ENCODE data around the gene CCSER1.
"Not testable (repeated sequence)": the region's sequence is repeated elsewhere in the genome, so short reads cannot be mapped to it uniquely, and the experiment has no call there.

The CCSER1 gene

DNA sequence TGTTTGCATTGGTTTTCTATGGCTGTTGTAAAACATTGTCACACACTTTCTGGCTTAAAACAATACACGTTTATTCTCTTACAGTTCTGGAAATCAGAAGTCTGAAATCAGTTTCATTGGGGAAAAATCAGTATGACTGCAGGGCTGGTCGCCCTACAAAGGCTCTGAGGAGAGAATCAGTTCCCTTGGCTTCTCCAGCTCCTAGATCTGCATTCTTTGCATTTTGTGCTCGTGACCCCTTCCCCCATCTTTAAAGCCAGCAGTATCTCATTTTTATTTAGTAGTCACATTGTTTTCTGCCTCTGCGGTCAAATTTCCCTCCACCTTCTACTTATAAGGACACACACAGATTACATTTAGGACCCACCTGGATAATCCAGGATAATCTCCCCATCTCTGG, 1326.9 kb downstream of the CCSER1 start:
- H3K4ac ChIP-seq (ENCODE audit: low read length) = no peak overlapping the region
- whole genome bisulfite sequencing, 2 donors (ENCODE audit: extremely low coverage in 2 of 2, insufficient read length in 2 of 2, insufficient replicate concordance in 1 of 2) = no CpG with 5 or more reads among the region's 4 CpGs

GRCh38 chr4:91462566-91462965, 1335.4 kb downstream of the CCSER1 start:
- H3K36me3 ChIP-seq (replicated peaks in 1 of 2; ENCODE audit: control insufficient read depth in 2 of 2, insufficient read depth in 2 of 2, low read length in 2 of 2); H3K18ac ChIP-seq (ENCODE audit: low read length); H3K14ac ChIP-seq (ENCODE audit: low read length); H4K8ac ChIP-seq (ENCODE audit: low read depth, low read length); H4K91ac ChIP-seq (ENCODE audit: low read depth, low read length, poor library complexity); H3K27me3 ChIP-seq (ENCODE audit: control insufficient read depth in 3 of 3, insufficient read depth in 3 of 3, low read depth in 1 of 3, low read length in 3 of 3); H2BK12ac ChIP-seq (ENCODE audit: low read length); H2BK120ac ChIP-seq (ENCODE audit: low read depth, low read length); H2AFZ ChIP-seq (ENCODE audit: low read length); H3K4me2 ChIP-seq (ENCODE audit: insufficient read depth, low read length, poor library complexity, severe bottlenecking); H3K4me1 ChIP-seq (ENCODE audit: control insufficient read depth in 2 of 2, insufficient read depth in 1 of 2, low read depth in 1 of 2, low read length in 2 of 2); H2BK5ac ChIP-seq (ENCODE audit: low read length); H3K4me3 ChIP-seq (ENCODE audit: low read length in 2 of 2); H2BK15ac ChIP-seq (ENCODE audit: low read length); H3K79me1 ChIP-seq (ENCODE audit: low read depth, low read length); H2AK5ac ChIP-seq (ENCODE audit: low read depth, low read length); DNase-seq (ENCODE audit: low spot score); H3K23ac ChIP-seq (ENCODE audit: low read depth, low read length, poor library complexity); H3K4ac ChIP-seq (ENCODE audit: low read length); H3K9me3 ChIP-seq (replicated peaks in 1 of 2; ENCODE audit: control insufficient read depth in 2 of 2, insufficient read depth in 1 of 2, low read depth in 1 of 2, low read length in 2 of 2); H3K27ac ChIP-seq (replicated peaks; ENCODE audit: low read length); H3K9ac ChIP-seq (ENCODE audit: low read depth, low read length, poor library complexity): not testable (repeated sequence)
- no CpG with 5 or more reads among the region's 9 CpGs for WGBS, 2 donors (ENCODE audit: extremely low coverage in 2 of 2, insufficient read length in 2 of 2, insufficient replicate concordance in 1 of 2)

More for the DNA sequence above, 1326.9 kb downstream of the CCSER1 start:
- Histone ChIP-seq H4K8ac (ENCODE audit: low read depth, low read length) (no peak overlapping the region), H3K36me3 (replicated peaks in 1 of 2; ENCODE audit: control insufficient read depth in 2 of 2, insufficient read depth in 2 of 2, low read length in 2 of 2) (no peaks in the 10 kb centered on the region), H3K4me1 (ENCODE audit: control insufficient read depth in 2 of 2, insufficient read depth in 1 of 2, low read depth in 1 of 2, low read length in 2 of 2) (no peaks in the 10 kb centered on the region), H2BK5ac (ENCODE audit: low read length) (no peak overlapping the region), H2AK5ac (ENCODE audit: low read depth, low read length) (no peak overlapping the region), H2AFZ (ENCODE audit: low read length) (no peak overlapping the region), H3K4me3 (ENCODE audit: low read length in 2 of 2) (no peak overlapping the region), H2BK120ac (ENCODE audit: low read depth, low read length) (no peak overlapping the region), H2BK15ac (ENCODE audit: low read length) (no peak overlapping the region), H3K27me3 (ENCODE audit: control insufficient read depth in 3 of 3, insufficient read depth in 3 of 3, low read depth in 1 of 3, low read length in 3 of 3) (no peaks in the 10 kb centered on the region), H3K14ac (ENCODE audit: low read length) (no peak overlapping the region), H3K23ac (ENCODE audit: low read depth, low read length, poor library complexity) (no peak overlapping the region), H3K79me1 (ENCODE audit: low read depth, low read length) (no peaks in the 10 kb centered on the region), H3K4me2 (ENCODE audit: insufficient read depth, low read length, poor library complexity, severe bottlenecking) (no peak overlapping the region), H2BK12ac (ENCODE audit: low read length) (no peak overlapping the region), H3K9me3 (replicated peaks in 1 of 2; ENCODE audit: control insufficient read depth in 2 of 2, insufficient read depth in 1 of 2, low read depth in 1 of 2, low read length in 2 of 2) (no peaks in the 10 kb centered on the region), H4K91ac (ENCODE audit: low read depth, low read length, poor library complexity) (no peak overlapping the region), H3K9ac (ENCODE audit: low read depth, low read length, poor library complexity) (no peak overlapping the region), H3K27ac (replicated peaks; ENCODE audit: low read length) (no peak overlapping the region), H3K18ac (ENCODE audit: low read length) (no peak overlapping the region)
- DNase-seq (ENCODE audit: low spot score) = no peak

DNA sequence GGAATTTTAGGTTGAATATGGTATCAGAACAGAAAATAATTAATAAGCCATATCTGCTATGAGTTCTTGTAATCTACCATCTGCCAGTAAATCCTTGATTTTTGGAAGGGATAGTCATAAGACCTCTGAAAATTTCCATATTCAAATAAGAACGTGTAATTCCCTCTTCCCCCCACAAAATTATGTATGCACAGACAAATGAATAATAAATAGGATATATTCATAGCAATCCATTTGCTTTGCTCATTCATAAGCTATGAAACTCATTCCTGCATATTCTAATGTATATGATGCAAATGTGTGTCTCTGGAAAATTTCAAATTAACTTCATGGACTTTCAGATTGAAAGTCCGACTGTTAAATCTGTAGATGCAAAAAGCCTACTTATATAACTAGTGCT, 1343.5 kb downstream of the CCSER1 start:
- no CpG with 5 or more reads among the region's 2 CpGs for WGBS, 2 donors (ENCODE audit: extremely low coverage in 2 of 2, insufficient read length in 2 of 2, insufficient replicate concordance in 1 of 2)
- H3K9ac ChIP-seq (ENCODE audit: low read depth, low read length, poor library complexity) = no peak overlapping the region

DNA sequence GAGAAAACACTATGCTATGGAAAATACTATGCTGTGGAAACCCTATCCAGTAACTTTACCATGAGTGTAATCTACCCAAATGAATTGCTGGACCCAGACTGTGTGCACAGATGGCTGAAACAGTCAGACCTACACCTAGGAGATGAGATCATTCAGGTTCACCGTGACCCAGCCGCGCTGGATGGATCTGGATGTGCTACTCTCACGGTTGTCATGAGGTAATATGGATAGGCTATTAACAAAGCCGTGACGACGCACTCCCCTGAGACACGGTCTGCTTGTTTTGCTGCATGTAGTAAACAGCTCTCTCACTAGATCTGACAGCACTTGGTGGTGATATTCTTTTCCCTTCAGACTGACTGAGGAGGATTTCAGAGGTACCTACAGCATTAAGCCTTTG, 1344.1 kb downstream of the CCSER1 start:
- no peak overlapping the region for H4K91ac ChIP-seq (ENCODE audit: low read depth, low read length, poor library complexity)
- no peaks in the 10 kb centered on the region for H3K79me1 ChIP-seq (ENCODE audit: low read depth, low read length)
- no CpG with 5 or more reads among the region's 8 CpGs for WGBS, 2 donors (ENCODE audit: extremely low coverage in 2 of 2, insufficient read length in 2 of 2, insufficient replicate concordance in 1 of 2)
- H3K9me3 ChIP-seq (replicated peaks in 1 of 2; ENCODE audit: control insufficient read depth in 2 of 2, insufficient read depth in 1 of 2, low read depth in 1 of 2, low read length in 2 of 2) = no peaks in the 10 kb centered on the region
- no peak overlapping the region for H2BK15ac ChIP-seq (ENCODE audit: low read length)
- no peak overlapping the region for H3K4ac ChIP-seq (ENCODE audit: low read length)
- no peak overlapping the region for H3K14ac ChIP-seq (ENCODE audit: low read length)
- H3K23ac ChIP-seq (ENCODE audit: low read depth, low read length, poor library complexity) = no peak overlapping the region
- no peak overlapping the region for H3K4me2 ChIP-seq (ENCODE audit: insufficient read depth, low read length, poor library complexity, severe bottlenecking)
- H3K9ac ChIP-seq (ENCODE audit: low read depth, low read length, poor library complexity) = no peak overlapping the region
- H3K27ac ChIP-seq (replicated peaks; ENCODE audit: low read length) = no peak overlapping the region
- no peaks in the 10 kb centered on the region for H3K27me3 ChIP-seq (ENCODE audit: control insufficient read depth in 3 of 3, insufficient read depth in 3 of 3, low read depth in 1 of 3, low read length in 3 of 3)
- H3K4me1 ChIP-seq (ENCODE audit: control insufficient read depth in 2 of 2, insufficient read depth in 1 of 2, low read depth in 1 of 2, low read length in 2 of 2) = no peaks in the 10 kb centered on the region
- H4K8ac ChIP-seq (ENCODE audit: low read depth, low read length) = no peak overlapping the region
- H2BK5ac ChIP-seq (ENCODE audit: low read length) = no peak overlapping the region
- H2AK5ac ChIP-seq (ENCODE audit: low read depth, low read length) = no peak overlapping the region
- H2BK12ac ChIP-seq (ENCODE audit: low read length) = no peak overlapping the region
- no peak overlapping the region for H3K18ac ChIP-seq (ENCODE audit: low read length)
- no peak overlapping the region for H2AFZ ChIP-seq (ENCODE audit: low read length)
- no peak overlapping the region for H2BK120ac ChIP-seq (ENCODE audit: low read depth, low read length)
- no peak for DNase-seq (ENCODE audit: low spot score)
- H3K36me3 ChIP-seq (replicated peaks in 1 of 2; ENCODE audit: control insufficient read depth in 2 of 2, insufficient read depth in 2 of 2, low read length in 2 of 2) = no peaks in the 10 kb centered on the region
- no peak overlapping the region for H3K4me3 ChIP-seq (ENCODE audit: low read length in 2 of 2)

More for the DNA sequence above, 1343.5 kb downstream of the CCSER1 start:
- H2AK5ac ChIP-seq (ENCODE audit: low read depth, low read length) = no peak overlapping the region
- no peak overlapping the region for H2BK120ac ChIP-seq (ENCODE audit: low read depth, low read length)
- DNase-seq (ENCODE audit: low spot score) = no peak
- no peak overlapping the region for H3K4ac ChIP-seq (ENCODE audit: low read length)
- no peaks in the 10 kb centered on the region for H3K9me3 ChIP-seq (replicated peaks in 1 of 2; ENCODE audit: control insufficient read depth in 2 of 2, insufficient read depth in 1 of 2, low read depth in 1 of 2, low read length in 2 of 2)
- no peak overlapping the region for H2AFZ ChIP-seq (ENCODE audit: low read length)
- H3K79me1 ChIP-seq (ENCODE audit: low read depth, low read length) = no peaks in the 10 kb centered on the region
- no peak overlapping the region for H4K8ac ChIP-seq (ENCODE audit: low read depth, low read length)
- H3K4me1 ChIP-seq (ENCODE audit: control insufficient read depth in 2 of 2, insufficient read depth in 1 of 2, low read depth in 1 of 2, low read length in 2 of 2) = no peaks in the 10 kb centered on the region
- H4K91ac ChIP-seq (ENCODE audit: low read depth, low read length, poor library complexity) = no peak overlapping the region
- no peak overlapping the region for H3K4me3 ChIP-seq (ENCODE audit: low read length in 2 of 2)
- H2BK5ac ChIP-seq (ENCODE audit: low read length) = no peak overlapping the region
- no peaks in the 10 kb centered on the region for H3K36me3 ChIP-seq (replicated peaks in 1 of 2; ENCODE audit: control insufficient read depth in 2 of 2, insufficient read depth in 2 of 2, low read length in 2 of 2)
- H2BK12ac ChIP-seq (ENCODE audit: low read length) = no peak overlapping the region
- H3K18ac ChIP-seq (ENCODE audit: low read length) = no peak overlapping the region
- H3K27me3 ChIP-seq (ENCODE audit: control insufficient read depth in 3 of 3, insufficient read depth in 3 of 3, low read depth in 1 of 3, low read length in 3 of 3) = no peaks in the 10 kb centered on the region
- H3K27ac ChIP-seq (replicated peaks; ENCODE audit: low read length) = no peak overlapping the region
- H3K23ac ChIP-seq (ENCODE audit: low read depth, low read length, poor library complexity) = no peak overlapping the region
- H3K4me2 ChIP-seq (ENCODE audit: insufficient read depth, low read length, poor library complexity, severe bottlenecking) = no peak overlapping the region
- H3K14ac ChIP-seq (ENCODE audit: low read length) = no peak overlapping the region
- H2BK15ac ChIP-seq (ENCODE audit: low read length) = no peak overlapping the region
